ENCODE measurements around the gene PDZRN3. TPM values are rescaled to one million over a fixed set of nuclear protein-coding genes. Genes with fewer than 3 reads are reported as not detected.

The PDZRN3 gene
- total RNA-seq, 1 donor from 2014 or later: 3.4 TPM

DNA sequence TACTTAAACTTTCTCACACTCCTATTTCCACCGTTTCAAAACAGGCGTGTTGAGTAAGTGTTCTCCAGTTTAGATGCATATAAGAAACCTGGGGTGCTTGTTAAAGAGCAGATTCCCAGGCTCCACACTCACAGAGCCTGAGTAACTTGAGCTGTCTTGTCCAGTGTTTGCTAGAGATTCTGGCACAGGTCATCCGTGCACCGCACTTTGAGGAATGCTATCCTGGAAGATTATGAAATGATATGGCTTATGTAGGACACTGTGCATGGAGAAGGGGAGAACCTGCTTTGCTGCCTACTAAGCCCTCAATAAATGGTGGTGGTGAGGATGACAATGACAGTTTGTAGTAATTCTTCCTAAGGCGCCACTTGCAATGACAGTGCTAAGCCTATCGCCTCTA, 273.7 kb downstream of the PDZRN3 start:
- no peaks in the 10 kb centered on the region for H3K36me3 ChIP-seq
- H3K4me1 ChIP-seq: no peaks in the 10 kb centered on the region
- no peaks in the 10 kb centered on the region for H4K20me1 ChIP-seq (ENCODE audit: low read depth)
- H3K27me3 Mint-ChIP-seq (ENCODE audit: insufficient read depth, low read depth): no peaks in the 10 kb centered on the region
- no peak overlapping the region for H3K9ac ChIP-seq
- no peak overlapping the region for H3K4me3 Mint-ChIP-seq
- H3K4me3 ChIP-seq: no peak overlapping the region
- H3K27ac ChIP-seq: no peak overlapping the region
- H3K4me1 Mint-ChIP-seq: peaks cover 13% of the 10 kb centered on the region
- H3K36me3 Mint-ChIP-seq: no peaks in the 10 kb centered on the region
- H3K27ac Mint-ChIP-seq: no peak overlapping the region
- no peaks in the 10 kb centered on the region for H3K27me3 ChIP-seq
- H2AFZ ChIP-seq (replicated peaks): no peak overlapping the region
- TF ChIP-seq EZH2phosphoT487 (IDR thresholded peaks at IDR 0.05) (no peak), EZH2 (IDR thresholded peaks at IDR 0.05) (no peak)
- TF ChIP-seq, protein P1, sequence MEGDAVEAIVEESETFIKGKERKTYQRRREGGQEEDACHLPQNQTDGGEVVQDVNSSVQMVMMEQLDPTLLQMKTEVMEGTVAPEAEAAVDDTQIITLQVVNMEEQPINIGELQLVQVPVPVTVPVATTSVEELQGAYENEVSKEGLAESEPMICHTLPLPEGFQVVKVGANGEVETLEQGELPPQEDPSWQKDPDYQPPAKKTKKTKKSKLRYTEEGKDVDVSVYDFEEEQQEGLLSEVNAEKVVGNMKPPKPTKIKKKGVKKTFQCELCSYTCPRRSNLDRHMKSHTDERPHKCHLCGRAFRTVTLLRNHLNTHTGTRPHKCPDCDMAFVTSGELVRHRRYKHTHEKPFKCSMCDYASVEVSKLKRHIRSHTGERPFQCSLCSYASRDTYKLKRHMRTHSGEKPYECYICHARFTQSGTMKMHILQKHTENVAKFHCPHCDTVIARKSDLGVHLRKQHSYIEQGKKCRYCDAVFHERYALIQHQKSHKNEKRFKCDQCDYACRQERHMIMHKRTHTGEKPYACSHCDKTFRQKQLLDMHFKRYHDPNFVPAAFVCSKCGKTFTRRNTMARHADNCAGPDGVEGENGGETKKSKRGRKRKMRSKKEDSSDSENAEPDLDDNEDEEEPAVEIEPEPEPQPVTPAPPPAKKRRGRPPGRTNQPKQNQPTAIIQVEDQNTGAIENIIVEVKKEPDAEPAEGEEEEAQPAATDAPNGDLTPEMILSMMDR (IDR thresholded peaks at IDR 0.05): no peak
- no peaks in the 10 kb centered on the region for H3K79me2 ChIP-seq (ENCODE audit: low read depth)
- no peak for DNase-seq (ENCODE audit: low spot score)
- H3F3A ChIP-seq (ENCODE audit: low read depth): no peaks in the 10 kb centered on the region
- H3K9me3 Mint-ChIP-seq: no peaks in the 10 kb centered on the region
- no peak overlapping the region for H3K4me2 ChIP-seq
- H3K9me3 ChIP-seq (ENCODE audit: low read depth): no peaks in the 10 kb centered on the region

DNA sequence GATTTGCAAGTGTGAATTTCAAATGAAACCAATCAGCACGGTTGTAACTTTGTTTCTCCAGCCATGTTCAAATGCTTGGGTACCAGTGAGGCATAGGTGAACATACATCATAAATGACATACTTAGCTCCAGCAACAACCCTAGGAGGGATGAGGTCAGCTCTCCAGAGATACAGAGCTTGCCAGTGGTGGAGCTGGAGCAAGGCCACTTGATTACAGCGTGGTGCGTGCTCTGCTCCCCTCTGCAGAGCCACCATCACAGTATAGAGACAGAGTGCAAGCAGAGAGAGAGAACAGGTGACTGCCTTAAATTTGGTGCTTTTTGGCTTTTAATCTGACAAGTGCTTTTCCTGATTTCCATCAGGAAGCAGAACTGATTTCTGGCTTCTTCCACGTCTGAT, 275.1 kb downstream of the PDZRN3 start:
- H3K4me2 ChIP-seq: no peak overlapping the region
- Mint-ChIP-seq H3K36me3 (no peaks in the 10 kb centered on the region), H3K4me3 (no peak overlapping the region)

DNA sequence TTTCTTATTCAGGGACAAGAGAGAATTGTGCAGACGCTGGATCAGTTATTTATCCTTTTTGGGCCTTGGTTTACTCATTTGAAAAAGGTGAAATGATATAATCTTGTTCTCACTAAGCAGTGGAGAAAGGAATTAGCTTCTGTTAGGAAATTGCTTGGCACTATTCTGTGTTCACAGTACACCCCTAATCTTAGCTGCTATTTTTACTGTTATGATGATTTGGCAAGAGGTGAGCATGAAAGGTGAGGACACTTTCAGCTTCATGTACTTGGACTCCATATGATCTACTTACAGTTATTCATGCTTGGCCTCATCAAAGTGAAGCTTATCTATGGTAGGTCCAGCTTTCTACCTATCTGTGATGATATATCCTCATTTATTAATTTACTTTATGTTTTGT, 282.7 kb downstream of the PDZRN3 start:
- H3K27me3 Mint-ChIP-seq (ENCODE audit: insufficient read depth, low read depth): no peaks in the 10 kb centered on the region
- no peaks in the 10 kb centered on the region for H3K36me3 Mint-ChIP-seq
- no peak overlapping the region for H3K9ac ChIP-seq
- no peak for TF ChIP-seq EZH2 (IDR thresholded peaks at IDR 0.05)
- no peaks in the 10 kb centered on the region for H3K36me3 ChIP-seq
- no peaks in the 10 kb centered on the region for H3F3A ChIP-seq (ENCODE audit: low read depth)
- no peak overlapping the region for H3K4me3 Mint-ChIP-seq
- H3K27ac Mint-ChIP-seq: no peak overlapping the region
- H3K4me3 ChIP-seq: no peak overlapping the region
- no peak overlapping the region for H3K27ac ChIP-seq
- H3K4me1 ChIP-seq: no peaks in the 10 kb centered on the region
- H3K27me3 ChIP-seq: no peaks in the 10 kb centered on the region
- no peaks in the 10 kb centered on the region for H3K79me2 ChIP-seq (ENCODE audit: low read depth)
- H3K9me3 Mint-ChIP-seq: peaks cover 11% of the 10 kb centered on the region
- H2AFZ ChIP-seq (replicated peaks): peak overlapping the region; percentile 32
- H3K4me2 ChIP-seq: no peak overlapping the region
- no peaks in the 10 kb centered on the region for H4K20me1 ChIP-seq (ENCODE audit: low read depth)
- no peak for DNase-seq (ENCODE audit: low spot score)
- H3K4me1 Mint-ChIP-seq: no peaks in the 10 kb centered on the region
- H3K9me3 ChIP-seq (ENCODE audit: low read depth): no peaks in the 10 kb centered on the region

More for the DNA sequence above, 275.1 kb downstream of the PDZRN3 start:
- H3K9me3 ChIP-seq (ENCODE audit: low read depth): no peaks in the 10 kb centered on the region
- H3K27me3 Mint-ChIP-seq (ENCODE audit: insufficient read depth, low read depth): no peaks in the 10 kb centered on the region
- no peaks in the 10 kb centered on the region for H4K20me1 ChIP-seq (ENCODE audit: low read depth)
- TF ChIP-seq EZH2phosphoT487 (IDR thresholded peaks at IDR 0.05): no peak
- no peak for TF ChIP-seq EZH2 (IDR thresholded peaks at IDR 0.05)
- TF ChIP-seq, protein P1 (IDR thresholded peaks at IDR 0.05): no peak
- no peaks in the 10 kb centered on the region for H3K27me3 ChIP-seq
- H3K27ac ChIP-seq: no peak overlapping the region
- H3K9ac ChIP-seq: no peak overlapping the region
- H3K36me3 ChIP-seq: no peaks in the 10 kb centered on the region
- no peaks in the 10 kb centered on the region for H3F3A ChIP-seq (ENCODE audit: low read depth)
- no peaks in the 10 kb centered on the region for H3K4me1 ChIP-seq
- no peak overlapping the region for H2AFZ ChIP-seq (replicated peaks)
- H3K4me1 Mint-ChIP-seq: peaks cover 13% of the 10 kb centered on the region
- no peaks in the 10 kb centered on the region for H3K79me2 ChIP-seq (ENCODE audit: low read depth)
- H3K9me3 Mint-ChIP-seq: no peaks in the 10 kb centered on the region
- no peak for DNase-seq (ENCODE audit: low spot score)
- H3K4me3 ChIP-seq: no peak overlapping the region
- no peak overlapping the region for H3K27ac Mint-ChIP-seq

DNA sequence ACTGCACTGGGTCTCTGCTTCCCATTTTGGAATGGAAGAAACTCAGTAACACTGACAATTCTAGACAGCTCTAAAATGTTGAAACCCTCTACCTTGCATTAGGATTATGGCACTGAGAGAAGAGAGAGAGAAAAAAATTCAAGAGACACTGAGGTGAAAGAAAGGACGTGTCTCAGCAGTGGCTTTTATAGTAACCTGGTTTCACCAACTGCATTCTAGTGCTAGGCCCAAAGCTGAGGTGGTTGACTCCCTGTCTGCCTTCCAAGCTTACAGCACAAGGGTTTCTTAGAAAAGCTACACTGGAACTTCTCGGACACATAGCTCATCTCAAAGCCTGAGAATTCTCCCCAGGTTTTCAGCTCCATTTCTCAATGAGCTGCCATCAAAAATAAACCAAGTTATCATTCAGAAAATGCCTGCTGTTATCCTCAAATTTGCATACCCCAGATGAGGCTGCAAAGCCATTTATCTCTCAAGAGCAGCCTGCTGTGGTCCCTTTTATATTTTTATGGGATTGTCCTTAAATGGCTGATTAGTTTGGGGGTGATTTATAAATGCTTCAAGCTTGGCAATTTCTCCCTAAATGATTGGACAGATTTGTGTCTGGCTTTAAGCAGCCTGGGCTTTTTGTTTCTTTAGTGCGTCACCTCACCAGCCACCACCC, 283.3 kb downstream of the PDZRN3 start:
- TF ChIP-seq EZH2phosphoT487 (IDR thresholded peaks at IDR 0.05): no peak
- no peak for TF ChIP-seq EZH2 (IDR thresholded peaks at IDR 0.05)
- TF ChIP-seq, protein P1 (IDR thresholded peaks at IDR 0.05): no peak
- no peaks in the 10 kb centered on the region for H3K4me1 Mint-ChIP-seq
- Histone ChIP-seq H3K4me1 (no peaks in the 10 kb centered on the region), H3K9ac (no peak overlapping the region), H2AFZ (replicated peaks) (peak overlapping the region; percentile 32), H4K20me1 (ENCODE audit: low read depth) (no peaks in the 10 kb centered on the region), H3K4me3 (no peak overlapping the region), H3K9me3 (ENCODE audit: low read depth) (no peaks in the 10 kb centered on the region), H3K36me3 (no peaks in the 10 kb centered on the region), H3K4me2 (no peak overlapping the region), H3K79me2 (ENCODE audit: low read depth) (no peaks in the 10 kb centered on the region), H3K27me3 (no peaks in the 10 kb centered on the region), H3F3A (ENCODE audit: low read depth) (no peaks in the 10 kb centered on the region), H3K27ac (no peak overlapping the region)
- H3K36me3 Mint-ChIP-seq: no peaks in the 10 kb centered on the region
- no peak overlapping the region for H3K4me3 Mint-ChIP-seq
- H3K9me3 Mint-ChIP-seq: peaks cover 11% of the 10 kb centered on the region
- DNase-seq (ENCODE audit: low spot score): no peak
- no peak overlapping the region for H3K27ac Mint-ChIP-seq
- no peaks in the 10 kb centered on the region for H3K27me3 Mint-ChIP-seq (ENCODE audit: insufficient read depth, low read depth)
